SK-N-SH treated with all-trans-retinoic acid at 6 μM for 48 hours (cell line): ENCODE measurements around the gene SLC7A5.

Experiments used
- ATAC-seq: fragments of 200-7000 bp; cut with Tn5 transposase; 3 replicates; pipeline ENCODE4 v1.9.1; 2020; ENCODE audit warnings: mild to moderate bottlenecking, moderate library complexity
- ARNTL ChIP-seq: fragments of 450-650 bp; formaldehyde crosslinking; IDR thresholded peaks from 2 replicates; pipeline ENCODE4 v1.5.0; 2020; ENCODE audit warnings: low read depth, mild to moderate bottlenecking, moderate library complexity, borderline replicate concordance
- BACH2 ChIP-seq: fragments of 250-450 bp; sonication (Bioruptor Pico); IDR thresholded peaks from 2 replicates; pipeline ENCODE4 v1.9.0; 2021; ENCODE audit warnings: mild to moderate bottlenecking, borderline replicate concordance
- CREB5 ChIP-seq: fragments of 250-450 bp; sonication (Bioruptor Pico); IDR thresholded peaks from 2 replicates; pipeline ENCODE4 v1.5.1; 2020; ENCODE audit warnings: low read depth, mild to moderate bottlenecking, moderate library complexity
- CSRNP3 ChIP-seq: fragments of 250-450 bp; sonication (Bioruptor Pico); IDR thresholded peaks from 2 replicates; pipeline ENCODE4 v1.5.1; 2021; ENCODE audit warnings: mild to moderate bottlenecking, moderate library complexity
- ESRRG ChIP-seq: fragments of 250-450 bp; sonication (Bioruptor Pico); IDR thresholded peaks from 2 replicates; pipeline ENCODE4 v1.6.1; 2021; ENCODE audit warnings: mild to moderate bottlenecking
- GLIS3 ChIP-seq: fragments of 250-450 bp; sonication (Bioruptor Pico); IDR thresholded peaks from 2 replicates; pipeline ENCODE4 v1.5.0; 2020; ENCODE audit warnings: mild to moderate bottlenecking, moderate library complexity
- ISL1 ChIP-seq: fragments of 250-450 bp; sonication (Bioruptor Pico); IDR thresholded peaks from 2 replicates; pipeline ENCODE4 v2.1.2; 2022; ENCODE audit warnings: mild to moderate bottlenecking, moderate library complexity
- OSR1 ChIP-seq: fragments of 250-450 bp; sonication (Bioruptor Pico); IDR thresholded peaks from 2 replicates; pipeline ENCODE4 v1.8.0; 2022; ENCODE audit warnings: moderate library complexity, mild to moderate bottlenecking, inconsistent platforms
- PATZ1 ChIP-seq: fragments of 250-450 bp; sonication (Bioruptor Pico); IDR thresholded peaks from 2 replicates; pipeline ENCODE4 v1.8.0; 2020; ENCODE audit warnings: mild to moderate bottlenecking, moderate library complexity, borderline replicate concordance
- POU6F1 ChIP-seq: fragments of 250-450 bp; sonication (Bioruptor Pico); IDR thresholded peaks from 2 replicates; pipeline ENCODE4 v1.8.0; 2021; ENCODE audit warnings: low read depth, mild to moderate bottlenecking, moderate library complexity, borderline replicate concordance
- PPARA ChIP-seq: fragments of 250-450 bp; sonication (Bioruptor Pico); IDR thresholded peaks from 2 replicates; pipeline ENCODE4 v1.5.0; 2020; ENCODE audit warnings: mild to moderate bottlenecking, borderline replicate concordance
- RARB ChIP-seq: fragments of 250-450 bp; sonication (Bioruptor Pico); IDR thresholded peaks from 2 replicates; pipeline ENCODE4 v1.8.0; 2021; ENCODE audit warnings: mild to moderate bottlenecking, moderate library complexity
- SNAI2 ChIP-seq: fragments of 250-450 bp; sonication (Bioruptor Pico); IDR thresholded peaks from 2 replicates; pipeline ENCODE4 v1.5.0; 2020; ENCODE audit warnings: mild to moderate bottlenecking, moderate library complexity
- TCF4 ChIP-seq: fragments of 250-450 bp; sonication (Bioruptor Pico); IDR thresholded peaks from 2 replicates; pipeline ENCODE4 v1.8.0; 2021; ENCODE audit warnings: mild to moderate bottlenecking, moderate library complexity, borderline replicate concordance
- TOX ChIP-seq: fragments of 250-450 bp; sonication (Bioruptor Pico); IDR thresholded peaks from 2 replicates; pipeline ENCODE4 v1.8.0; 2021; ENCODE audit warnings: mild to moderate bottlenecking, moderate library complexity, borderline replicate concordance
- ZC3H10 ChIP-seq: fragments of 250-450 bp; sonication (Bioruptor Pico); IDR thresholded peaks from 2 replicates; pipeline ENCODE4 v1.5.1; 2021; ENCODE audit warnings: mild to moderate bottlenecking, moderate library complexity
- ZFP3 ChIP-seq: fragments of 250-450 bp; sonication (Bioruptor Pico); IDR thresholded peaks from 2 replicates; pipeline ENCODE4 v1.5.0; 2020; ENCODE audit warnings: mild to moderate bottlenecking, moderate library complexity
- ZFP30 ChIP-seq: fragments of 450-650 bp; formaldehyde crosslinking; IDR thresholded peaks from 2 replicates; pipeline ENCODE4 v1.5.0; 2022; ENCODE audit warnings: mild to moderate bottlenecking, moderate library complexity
- ZNF565 ChIP-seq: fragments of 450-650 bp; formaldehyde crosslinking; conservative IDR thresholded peaks from 2 replicates; pipeline ENCODE4 v1.5.0; 2020; ENCODE audit warnings: low read depth, mild to moderate bottlenecking, moderate library complexity
- ZNF70 ChIP-seq: fragments of 450-650 bp; formaldehyde crosslinking; IDR thresholded peaks from 2 replicates; pipeline ENCODE4 v1.5.0; 2020; ENCODE audit warnings: mild to moderate bottlenecking, moderate library complexity
- ZNF8 ChIP-seq: fragments of 450-650 bp; formaldehyde crosslinking; IDR thresholded peaks from 2 replicates; pipeline ENCODE4 v1.5.0; 2020; ENCODE audit warnings: mild to moderate bottlenecking, moderate library complexity

Gene SLC7A5

GRCh38 chr16:87800497-87800896, 68.8 kb downstream of the SLC7A5 start:
- ATAC-seq = no peak
- no peak for TF ChIP-seq ZNF565 (CRISPR knock-in tag)
- TF ChIP-seq ARNTL (CRISPR knock-in tag) = no peak
- no peak for TF ChIP-seq ZC3H10 (CRISPR knock-in tag)
- no peak for TF ChIP-seq CSRNP3 (CRISPR knock-in tag)
- no peak for TF ChIP-seq BACH2 (CRISPR knock-in tag)
- TF ChIP-seq GLIS3 (CRISPR knock-in tag) = no peak
- TF ChIP-seq ESRRG (CRISPR knock-in tag) = no peak
- TF ChIP-seq PPARA (CRISPR knock-in tag) = no peak
- no peak for TF ChIP-seq ISL1 (CRISPR knock-in tag)
- TF ChIP-seq SNAI2 = no peak
- no peak for TF ChIP-seq PATZ1 (CRISPR knock-in tag)
- TF ChIP-seq ZFP30 (CRISPR knock-in tag) = no peak
- no peak for TF ChIP-seq POU6F1 (CRISPR knock-in tag)
- TF ChIP-seq ZFP3 = no peak

- TF ChIP-seq CSRNP3 (CRISPR knock-in tag) (no peak), ZFP30 (CRISPR knock-in tag) (no peak), OSR1 (no peak), SNAI2 (no peak), TCF4 (CRISPR knock-in tag) (no peak), PPARA (CRISPR knock-in tag) (no peak), RARB (no peak), POU6F1 (CRISPR knock-in tag) (no peak)
- TF ChIP-seq, all 23 proteins: peak for 0
- ATAC-seq = no peak
These were observed 74.0 kb downstream of the SLC7A5 start for GRCh38 chr16:87795336-87795735.

- ATAC-seq = no peak
These were observed 74.7 kb downstream of the SLC7A5 start for GRCh38 chr16:87794485-87795078.

More at GRCh38 chr16:87794485-87795078, 74.7 kb downstream of the SLC7A5 start:
- TF ChIP-seq TOX (CRISPR knock-in tag) (no peak), CSRNP3 (CRISPR knock-in tag) (no peak), GLIS3 (CRISPR knock-in tag) (no peak), POU6F1 (CRISPR knock-in tag) (no peak), ZNF70 (no peak), RARB (no peak), ZFP3 (no peak), ARNTL (CRISPR knock-in tag) (no peak), ZFP30 (CRISPR knock-in tag) (no peak), SNAI2 (no peak), BACH2 (CRISPR knock-in tag) (no peak), ZNF8 (no peak), OSR1 (no peak), CREB5 (CRISPR knock-in tag) (no peak), ESRRG (CRISPR knock-in tag) (no peak)
